HepG2 (cell line): ENCODE data around the gene MINDY1. TPM values are rescaled to one million over a fixed set of nuclear protein-coding genes. Genes with fewer than 3 reads are reported as not detected.

Experiments
- AKAP8 ChIP-seq: sonication (generic); formaldehyde crosslinking; IDR thresholded peaks from 2 replicates; pipeline ENCODE4 v1.5.1; 2020; ENCODE audit warnings: mild to moderate bottlenecking, missing genetic modification reagents
- CREB1 ChIP-seq, 2 experiments: fragments of 450-650 bp in 1 of 2; IDR thresholded peaks; 2 replicates each; pipeline ENCODE4 v1.6.1; 2016 to 2017; ENCODE audit warnings: control low read depth in 1 of 2, mild to moderate bottlenecking in 1 of 2, missing compliant biosample characterization in 1 of 2, missing genetic modification characterization in 1 of 2
- DMAP1 ChIP-seq: IDR thresholded peaks from 2 replicates; pipeline ENCODE4 v1.6.1; 2016
- HDAC1 ChIP-seq: sonication (generic); formaldehyde crosslinking; IDR thresholded peaks from 2 replicates; pipeline ENCODE4 v1.5.1; 2020; ENCODE audit warnings: mild to moderate bottlenecking, missing genetic modification reagents
- KDM1A ChIP-seq: IDR thresholded peaks from 2 replicates; pipeline ENCODE4 v1.6.1; 2016; ENCODE audit warnings: missing compliant biosample characterization
- MAF1 ChIP-seq: sonication (generic); formaldehyde crosslinking; IDR thresholded peaks from 2 replicates; pipeline ENCODE4 v1.5.0; 2020; ENCODE audit warnings: missing genetic modification reagents, borderline replicate concordance
- PAF1 ChIP-seq: IDR thresholded peaks from 2 replicates; pipeline ENCODE4 v1.6.1; 2016; ENCODE audit warnings: missing genetic modification reagents, missing compliant biosample characterization
- PHF21A ChIP-seq: sonication (generic); formaldehyde crosslinking; IDR thresholded peaks from 2 replicates; pipeline ENCODE4 v1.5.0; 2020; ENCODE audit warnings: mild to moderate bottlenecking, missing genetic modification reagents
- RAD21 ChIP-seq: fragments of 450-650 bp; formaldehyde crosslinking; IDR thresholded peaks from 2 replicates; pipeline ENCODE4 v1.5.0; 2020; ENCODE audit warnings: mild to moderate bottlenecking
- RBM39 ChIP-seq: fragments of 200-400 bp; formaldehyde crosslinking; IDR thresholded peaks from one replicate; pipeline ENCODE4 v1.6.1; 2018; ENCODE audit warnings: antibody characterized with exemption, mild to moderate bottlenecking, low read depth, low read length; ENCODE audit not compliant: poor library complexity, severe bottlenecking
- RXRB ChIP-seq: IDR thresholded peaks from 2 replicates; pipeline ENCODE4 v1.6.1; 2016; ENCODE audit warnings: borderline replicate concordance, missing genetic modification reagents, missing compliant biosample characterization
- SIN3B ChIP-seq: fragments of 150-350 bp; IDR thresholded peaks from 2 replicates; pipeline ENCODE4 v1.6.1; 2014; ENCODE audit warnings: low read length
- SP4 ChIP-seq: sonication (generic); formaldehyde crosslinking; IDR thresholded peaks from 2 replicates; pipeline ENCODE4 v1.8.1; 2023; ENCODE audit warnings: mild to moderate bottlenecking, missing genetic modification reagents
- TSC22D2 ChIP-seq: sonication (generic); formaldehyde crosslinking; IDR thresholded peaks from 2 replicates; pipeline ENCODE4 v1.5.1; 2020; ENCODE audit warnings: missing genetic modification reagents, mild to moderate bottlenecking, borderline replicate concordance
- ZBED4 ChIP-seq: sonication (generic); formaldehyde crosslinking; IDR thresholded peaks from 2 replicates; pipeline ENCODE4 v1.4.0; 2020; ENCODE audit warnings: missing genetic modification reagents, borderline replicate concordance
- ZBTB38 ChIP-seq: sonication (generic); formaldehyde crosslinking; IDR thresholded peaks from 2 replicates; pipeline ENCODE4 v1.5.1; 2020; ENCODE audit warnings: mild to moderate bottlenecking, missing genetic modification reagents
- ZFX ChIP-seq: sonication (generic); formaldehyde crosslinking; IDR thresholded peaks from 2 replicates; pipeline ENCODE4 v1.4.0; 2020; ENCODE audit warnings: mild to moderate bottlenecking, low read depth, missing genetic modification reagents, moderate library complexity
- ZNF138 ChIP-seq: sonication (generic); formaldehyde crosslinking; IDR thresholded peaks from 2 replicates; pipeline ENCODE4 v1.5.0; 2020; ENCODE audit warnings: mild to moderate bottlenecking, low read depth, missing genetic modification reagents
- ZNF232 ChIP-seq: sonication (generic); formaldehyde crosslinking; IDR thresholded peaks from 2 replicates; pipeline ENCODE4 v1.4.0; 2020; ENCODE audit warnings: missing genetic modification reagents, borderline replicate concordance
- ZNF562 ChIP-seq: sonication (generic); formaldehyde crosslinking; IDR thresholded peaks from 2 replicates; pipeline ENCODE4 v1.8.0; 2022; ENCODE audit warnings: missing genetic modification reagents, borderline replicate concordance
- ZNF597 ChIP-seq: sonication (generic); formaldehyde crosslinking; IDR thresholded peaks from 2 replicates; pipeline ENCODE4 v1.5.0; 2020; ENCODE audit warnings: missing genetic modification reagents
- ZNF615 ChIP-seq: sonication (generic); formaldehyde crosslinking; IDR thresholded peaks from 2 replicates; pipeline ENCODE4 v1.5.0; 2020; ENCODE audit warnings: mild to moderate bottlenecking, missing genetic modification reagents, borderline replicate concordance
- ZNF724P ChIP-seq: sonication (generic); formaldehyde crosslinking; IDR thresholded peaks from 2 replicates; pipeline ENCODE4 v1.8.0; 2022; ENCODE audit warnings: missing genetic modification reagents, borderline replicate concordance
- ZNF792 ChIP-seq: IDR thresholded peaks from 2 replicates; pipeline ENCODE4 v1.6.1; 2016
- ZNF878 ChIP-seq: sonication (generic); formaldehyde crosslinking; IDR thresholded peaks from 2 replicates; pipeline ENCODE4 v1.8.1; 2023; ENCODE audit warnings: mild to moderate bottlenecking, missing genetic modification reagents, moderate library complexity
- ZSCAN30 ChIP-seq: sonication (generic); formaldehyde crosslinking; IDR thresholded peaks from 2 replicates; pipeline ENCODE4 v1.5.0; 2020; ENCODE audit warnings: mild to moderate bottlenecking, missing genetic modification reagents
- polyA plus RNA-seq, 8 experiments: library from polyadenylated mRNA; depleted of rRNA in 3 of 8; stranded (reverse) in 7 of 8; unstranded in 1 of 8; fragments of >200 nt; fragmentation: Illumina TruSeq in 4 of 8; extraction: Trizol in 4 of 8; gene quantifications; 2 replicates each; pipeline versions ENCODE4 v1.2.1 to v1.2.3, GENCODE V29; 2011 to 2016; ENCODE audit warnings: low read depth in 4 of 8, missing spikeins in 1 of 8, mixed read lengths in 1 of 8; ENCODE audit not compliant: insufficient read depth in 1 of 8
- total RNA-seq, 5 experiments: library from RNA; depleted of rRNA; stranded (reverse); fragments of >200 nt; fragmentation: Illumina TruSeq; extraction: Trizol; gene quantifications; 2 replicates each; pipeline ENCODE4 v1.2.3, GENCODE V29; 2016; ENCODE audit warnings: low read depth in 1 of 5

The MINDY1 gene
- total and polyA plus RNA-seq, 2 of the 13 experiments (the other 11 are each of a cell fraction or from before 2014, with no cell fraction given), result 11.1 to 15.0 TPM

DNA sequence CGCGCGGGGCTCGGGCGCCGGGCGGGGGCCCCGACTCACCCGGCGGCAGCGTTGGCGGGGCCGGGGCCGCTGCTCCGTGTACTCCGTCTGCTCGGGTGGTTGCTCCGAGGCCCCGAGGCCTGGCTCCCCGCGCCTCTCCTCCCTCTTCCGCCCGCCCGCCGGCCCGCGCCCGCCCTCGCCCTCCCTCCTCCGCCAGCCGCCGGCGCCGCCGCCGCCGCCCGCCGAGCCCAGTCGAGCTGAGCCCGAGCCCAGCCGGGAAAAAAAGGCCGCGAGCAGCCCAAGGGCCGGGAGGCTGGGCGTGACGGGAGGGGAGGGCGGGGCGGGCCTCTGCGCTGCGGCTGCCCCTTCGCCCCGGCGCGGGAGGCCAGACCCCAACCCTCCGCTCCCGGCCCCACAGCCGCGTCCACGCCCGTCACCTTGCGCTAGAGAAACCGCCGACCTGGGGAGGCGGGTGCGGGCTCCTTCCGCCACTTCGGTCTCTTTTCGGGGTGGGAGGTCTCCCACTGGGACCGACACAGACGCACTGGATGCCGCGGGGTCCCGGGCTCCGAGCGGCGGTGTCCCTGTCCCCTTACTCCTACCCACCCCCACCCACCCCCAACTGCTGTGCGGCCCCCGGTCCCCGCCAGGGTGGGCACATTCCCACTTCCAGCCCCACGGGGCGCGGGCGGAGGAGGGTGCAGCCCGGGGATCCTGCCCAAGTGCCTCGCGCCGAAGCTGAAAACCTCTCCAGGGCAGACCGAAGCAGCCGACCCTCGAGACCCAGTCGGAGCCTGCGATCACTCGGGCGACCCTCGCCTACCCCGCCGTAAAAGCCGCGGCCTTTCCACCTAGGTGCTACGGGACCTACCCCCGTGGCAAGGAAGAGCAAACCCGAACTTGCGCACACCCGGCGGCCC, 31.9 kb downstream of the MINDY1 start, which contains the start of gene CERS2 (continued):
- TF ChIP-seq SIN3B, result no peak
- no peak for TF ChIP-seq AKAP8
- peak; percentile 67 for TF ChIP-seq ZBTB38 (CRISPR knock-in tag)
- 0 out of 2 replicates have a peak, but pooled peaks have one; percentile 39 for TF ChIP-seq DMAP1
- no peak for TF ChIP-seq ZNF562
- TF ChIP-seq ZFX (CRISPR knock-in tag), result peak; percentile 62
- peak; percentile 19 for TF ChIP-seq RBM39
- no peak for TF ChIP-seq MAF1 (CRISPR knock-in tag)
- TF ChIP-seq ZSCAN30, result no peak
- TF ChIP-seq ZNF597 (CRISPR knock-in tag), result no peak
- TF ChIP-seq ZBED4 (CRISPR knock-in tag), result 0 out of 2 replicates have a peak, but pooled peaks have one; percentile 38
- no peak for TF ChIP-seq ZNF615 (CRISPR knock-in tag)
- TF ChIP-seq PHF21A, result no peak
- TF ChIP-seq CREB1 (IDR thresholded peaks at IDR 0.05), result no peak
- no peak for TF ChIP-seq CREB1 (CRISPR knock-in tag; IDR thresholded peaks at IDR 0.05)
- no peak for TF ChIP-seq SP4 (CRISPR knock-in tag)
- no peak for TF ChIP-seq PAF1 (CRISPR knock-in tag)
- 0 out of 2 replicates have a peak, but pooled peaks have one; percentile 45 for TF ChIP-seq HDAC1 (CRISPR knock-in tag)
- 0 out of 2 replicates have a peak, but pooled peaks have one; percentile 23 for TF ChIP-seq RXRB (CRISPR knock-in tag)
- TF ChIP-seq ZNF878 (CRISPR knock-in tag), result no peak
- TF ChIP-seq TSC22D2, result 0 out of 2 replicates have a peak, but pooled peaks have one; percentile 32
- no peak for TF ChIP-seq ZNF232
- no peak for TF ChIP-seq ZNF138
- TF ChIP-seq KDM1A (CRISPR knock-in tag), result no peak
- peak; percentile 13; the same call in 1 of the 2 replicates for TF ChIP-seq RAD21 (CRISPR knock-in tag)
- TF ChIP-seq ZNF724P, result peak; percentile 74; the same call in 1 of the 2 replicates
- 0 out of 2 replicates have a peak, but pooled peaks have one; percentile 14 for TF ChIP-seq ZNF792 (CRISPR knock-in tag)
